Tibial artery (tissue), 4 donors: ENCODE results near the gene ZNF469.

Source experiments
- DNase-seq, 2 donors: peaks; one replicate each; pipeline ENCODE4 v3.0.0-alpha.2; 2019
- H3K27ac ChIP-seq, 2 donors: fragments of 200-600 bp; sonication (generic) in 1 of 2; 1 replicate in 1 of 2; 2 replicates in 1 of 2; pipeline ENCODE4 v1.5.1; 2018 to 2019; ENCODE audit warnings: mild to moderate bottlenecking in 1 of 2
- H3K27me3 ChIP-seq, 2 donors: fragments of 200-600 bp; sonication (generic) in 1 of 2; one replicate each; pipeline versions ENCODE4 v1.5.1 to v1.6.0; 2016 to 2019
- H3K36me3 ChIP-seq, 3 donors: fragments of 200-600 bp; sonication (generic) in 2 of 3; one replicate each; pipeline ENCODE4 v1.5.1; 2016 to 2019; ENCODE audit warnings: mild to moderate bottlenecking in 2 of 3
- H3K4me1 ChIP-seq, 4 donors: fragments of 200-600 bp; sonication (generic) in 2 of 4; 1 replicate in 3 of 4; 2 replicates in 1 of 4; pipeline ENCODE4 v1.5.1; 2016 to 2019
- H3K4me3 ChIP-seq, 2 donors: fragments of 200-600 bp; sonication (generic) in 1 of 2; 1 replicate in 1 of 2; 2 replicates in 1 of 2; pipeline ENCODE4 v1.5.1; 2018 to 2019; ENCODE audit warnings: mild to moderate bottlenecking in 2 of 2
- H3K9me3 ChIP-seq, 3 donors: fragments of 200-600 bp; sonication (generic) in 1 of 3; one replicate each; pipeline ENCODE4 v1.5.1; 2016 to 2019
- CTCF ChIP-seq, 2 experiments: fragments of 200-600 bp in 1 of 2; fragments of 450-650 bp in 1 of 2; IDR thresholded peaks; one replicate each; pipeline ENCODE4 v1.5.1; 2017 to 2019; ENCODE audit warnings: antibody characterized with exemption in 2 of 2, mild to moderate bottlenecking in 1 of 2, moderate library complexity in 1 of 2
- intact Hi-C: fragments of 100-400 bp; cut with DNase I; formaldehyde crosslinking; loops from one replicate; pipeline ENCODE4 v1.15.0; 2023; ENCODE audit warnings: low total_unique reads

The ZNF469 gene

DNA sequence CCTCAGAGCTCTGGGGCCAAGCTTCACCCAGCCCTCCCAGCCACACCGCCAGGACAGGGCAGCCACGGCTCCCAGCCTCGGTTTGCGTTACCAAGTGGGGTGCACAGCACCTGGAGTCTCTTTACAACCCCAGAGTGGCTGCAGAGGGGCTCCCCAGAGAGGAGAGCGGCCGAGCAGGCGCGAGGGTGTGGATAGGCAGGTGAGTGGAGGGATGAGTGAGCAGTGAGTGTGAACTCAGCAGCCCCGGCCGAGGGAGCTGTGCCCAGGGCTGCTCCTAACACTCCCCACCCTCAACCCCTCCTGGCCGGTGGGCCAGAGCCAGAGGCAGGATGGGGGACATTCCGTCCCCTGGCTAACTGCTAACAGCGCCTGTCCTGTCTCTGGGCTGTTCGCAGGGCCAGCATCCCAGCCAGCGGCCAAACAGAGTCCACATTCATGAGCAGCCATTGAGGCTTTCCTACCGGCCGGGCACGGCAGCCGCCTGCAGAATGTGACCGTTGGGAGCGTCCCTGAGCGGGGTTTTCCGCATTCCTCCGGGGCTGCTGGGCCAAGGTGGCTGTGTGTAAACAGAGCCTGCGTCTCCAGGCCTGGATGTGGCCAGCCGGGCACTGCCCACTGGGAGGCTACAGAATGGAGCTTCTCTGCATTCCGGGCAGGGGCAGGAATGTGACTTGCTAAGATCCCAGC lies 5.3 kb downstream of the ZNF469 start:
- H3K4me3 ChIP-seq = peak overlapping the region in 1 of 2 donors; percentile 9
- DNase-seq = peak in 1 of 2 donors; percentile 81
- TF ChIP-seq CTCF (IDR thresholded peaks at IDR 0.05) = no peak
- no peaks in the 10 kb centered on the region for H3K36me3 ChIP-seq
- no peaks in the 10 kb centered on the region for H3K9me3 ChIP-seq
- H3K27ac ChIP-seq = peak overlapping the region; percentile 61 to 68
- H3K4me1 ChIP-seq = peaks cover 0 to 49% (median 35%) of the 10 kb centered on the region in 4 donors
- intact Hi-C loops = no loop called here
- peaks cover 0 to 17% of the 10 kb centered on the region in 2 donors for H3K27me3 ChIP-seq

DNA sequence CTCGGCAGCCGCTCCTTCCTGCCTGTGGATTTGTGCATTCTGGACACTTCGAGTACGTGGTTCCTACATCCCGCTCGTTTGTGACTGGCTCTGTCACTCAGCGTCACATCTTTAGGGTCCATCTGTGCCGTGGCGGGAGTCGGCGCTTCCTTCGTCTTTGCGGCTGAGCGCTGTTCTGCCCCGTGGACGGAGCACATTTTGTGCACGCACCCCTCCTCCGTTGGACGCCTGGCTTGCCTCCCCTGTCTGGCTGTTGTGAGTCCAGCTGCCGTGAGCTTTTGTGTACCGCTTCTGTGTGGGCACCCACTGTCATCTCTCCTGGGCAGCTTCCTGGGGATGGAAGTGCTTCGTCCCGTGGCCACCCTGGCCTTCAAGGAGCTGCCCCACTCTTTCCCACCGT lies 6.4 kb downstream of the ZNF469 start:
- no peaks in the 10 kb centered on the region for H3K9me3 ChIP-seq
- H3K4me1 ChIP-seq = peaks cover 0 to 45% (median 32%) of the 10 kb centered on the region in 4 donors
- H3K4me3 ChIP-seq = no peak overlapping the region
- H3K36me3 ChIP-seq = no peaks in the 10 kb centered on the region
- no peak overlapping the region for H3K27ac ChIP-seq
- intact Hi-C loops = no loop called here
- H3K27me3 ChIP-seq = peaks cover 0 to 13% of the 10 kb centered on the region in 2 donors
- DNase-seq = no peak
- no peak for TF ChIP-seq CTCF (IDR thresholded peaks at IDR 0.05)

DNA sequence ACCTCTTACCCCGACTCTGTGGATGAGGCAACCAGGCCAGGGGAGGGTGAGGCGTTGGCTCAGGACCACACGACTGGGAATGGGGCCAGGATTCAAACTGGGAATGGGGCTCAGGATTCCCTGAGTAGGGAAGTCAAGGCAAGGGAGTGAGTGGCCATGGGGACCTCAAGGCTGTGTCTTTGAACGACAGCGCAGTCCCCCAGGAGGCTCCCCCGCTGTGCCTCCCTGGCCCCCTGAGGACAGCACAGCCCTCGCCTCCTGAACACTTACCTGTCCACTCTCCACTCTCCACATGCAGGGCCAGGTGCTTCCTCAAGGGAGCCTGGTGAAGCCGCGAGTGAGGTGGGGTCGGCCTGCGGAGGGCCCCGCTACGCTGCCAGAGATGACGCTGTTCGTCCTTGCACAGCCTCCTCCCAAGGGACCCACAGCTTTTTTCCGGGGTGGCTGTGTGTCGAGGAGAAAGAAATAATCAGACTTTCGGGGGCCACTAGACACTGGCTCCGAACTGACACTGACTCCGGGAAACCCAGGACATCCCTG lies 6.9 kb downstream of the ZNF469 start:
- no peak for TF ChIP-seq CTCF (IDR thresholded peaks at IDR 0.05)
- H3K27me3 ChIP-seq = peaks cover 0 to 8% of the 10 kb centered on the region in 2 donors
- H3K4me3 ChIP-seq = no peak overlapping the region
- intact Hi-C loops = no loop called here
- H3K9me3 ChIP-seq = no peaks in the 10 kb centered on the region
- H3K27ac ChIP-seq = no peak overlapping the region
- DNase-seq = no peak
- H3K36me3 ChIP-seq = no peaks in the 10 kb centered on the region
- peaks cover 0 to 41% (median 31%) of the 10 kb centered on the region in 4 donors for H3K4me1 ChIP-seq

GRCh38 chr16:88390265-88390664 lies 7.5 kb downstream of the ZNF469 start:
- Histone ChIP-seq H3K4me1 (peaks cover 0 to 41% (median 31%) of the 10 kb centered on the region in 4 donors), H3K4me3 (no peak overlapping the region), H3K9me3 (no peaks in the 10 kb centered on the region), H3K27me3 (peaks cover 0 to 5% of the 10 kb centered on the region in 2 donors), H3K27ac (no peak overlapping the region), H3K36me3 (no peaks in the 10 kb centered on the region)
- DNase-seq = no peak
- TF ChIP-seq CTCF (IDR thresholded peaks at IDR 0.05) = no peak
- intact Hi-C loops = no loop called here

- Histone ChIP-seq H3K27ac (no peak overlapping the region), H3K36me3 (no peaks in the 10 kb centered on the region), H3K4me3 (no peak overlapping the region), H3K9me3 (no peaks in the 10 kb centered on the region), H3K27me3 (peaks cover 0 to 5% of the 10 kb centered on the region in 2 donors), H3K4me1 (peaks cover 0 to 41% (median 31%) of the 10 kb centered on the region in 4 donors)
- no peak for TF ChIP-seq CTCF (IDR thresholded peaks at IDR 0.05)
- no peak for DNase-seq
- intact Hi-C loops = no loop called here
Observed at GRCh38 chr16:88390735-88391134, 8.0 kb downstream of the ZNF469 start.
